ENCODE measurements around the gene ILKAP.
A peak's percentile ranks its signal among the peaks of the same experiment; 100 is the strongest.

The ILKAP gene, protein sequence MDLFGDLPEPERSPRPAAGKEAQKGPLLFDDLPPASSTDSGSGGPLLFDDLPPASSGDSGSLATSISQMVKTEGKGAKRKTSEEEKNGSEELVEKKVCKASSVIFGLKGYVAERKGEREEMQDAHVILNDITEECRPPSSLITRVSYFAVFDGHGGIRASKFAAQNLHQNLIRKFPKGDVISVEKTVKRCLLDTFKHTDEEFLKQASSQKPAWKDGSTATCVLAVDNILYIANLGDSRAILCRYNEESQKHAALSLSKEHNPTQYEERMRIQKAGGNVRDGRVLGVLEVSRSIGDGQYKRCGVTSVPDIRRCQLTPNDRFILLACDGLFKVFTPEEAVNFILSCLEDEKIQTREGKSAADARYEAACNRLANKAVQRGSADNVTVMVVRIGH

DNA sequence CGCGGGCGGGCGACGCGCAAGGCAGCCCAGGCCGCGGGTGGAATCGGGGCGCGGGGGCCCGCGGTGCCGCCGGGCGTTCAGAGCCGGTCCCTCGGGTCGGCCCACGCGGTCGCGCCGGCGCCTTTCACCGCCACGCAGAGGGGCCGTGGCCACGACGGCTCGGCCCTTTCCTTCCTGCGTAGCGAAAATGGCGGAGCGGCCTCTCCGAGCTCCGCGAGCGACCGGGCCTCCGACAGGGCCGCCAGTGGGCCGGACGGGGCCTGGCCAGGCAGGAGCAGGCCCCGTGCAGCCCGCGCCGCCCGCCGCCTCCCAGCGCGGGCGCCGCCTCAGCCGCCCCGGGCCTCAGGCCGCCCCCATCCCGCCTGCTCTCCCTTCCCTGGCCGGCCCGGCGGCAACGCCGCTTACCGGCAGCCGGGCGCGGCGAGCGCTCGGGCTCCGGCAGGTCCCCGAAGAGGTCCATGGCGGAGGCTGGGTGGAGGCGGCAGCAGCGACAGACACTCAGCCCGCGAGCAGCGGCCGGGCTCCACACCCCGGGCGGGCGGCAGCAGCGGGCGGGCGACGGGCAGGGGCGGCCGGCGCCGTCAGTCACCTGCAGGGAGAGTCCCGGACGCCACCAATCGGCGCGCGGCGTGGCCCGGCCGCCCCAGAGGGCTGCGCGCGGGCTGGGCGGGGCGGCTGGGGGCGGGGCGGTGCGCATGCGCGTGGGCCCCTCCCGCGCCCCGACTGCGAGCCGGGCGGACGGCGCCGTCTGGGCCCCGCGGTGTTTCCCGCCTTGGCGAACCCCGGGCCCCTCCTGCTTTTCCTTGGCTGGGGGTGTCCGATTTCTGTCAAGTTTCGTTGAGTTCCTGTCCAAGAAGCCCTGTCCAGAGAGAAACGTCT is at the start of gene ILKAP:
TSS of gene ILKAP (minus strand) at position 602 of the 879 bp plus-strand sequence. CDS start at position 460, 142 bp downstream.
- DNase-seq (ENCODE audit: low read depth), result peak; percentile 85

DNA sequence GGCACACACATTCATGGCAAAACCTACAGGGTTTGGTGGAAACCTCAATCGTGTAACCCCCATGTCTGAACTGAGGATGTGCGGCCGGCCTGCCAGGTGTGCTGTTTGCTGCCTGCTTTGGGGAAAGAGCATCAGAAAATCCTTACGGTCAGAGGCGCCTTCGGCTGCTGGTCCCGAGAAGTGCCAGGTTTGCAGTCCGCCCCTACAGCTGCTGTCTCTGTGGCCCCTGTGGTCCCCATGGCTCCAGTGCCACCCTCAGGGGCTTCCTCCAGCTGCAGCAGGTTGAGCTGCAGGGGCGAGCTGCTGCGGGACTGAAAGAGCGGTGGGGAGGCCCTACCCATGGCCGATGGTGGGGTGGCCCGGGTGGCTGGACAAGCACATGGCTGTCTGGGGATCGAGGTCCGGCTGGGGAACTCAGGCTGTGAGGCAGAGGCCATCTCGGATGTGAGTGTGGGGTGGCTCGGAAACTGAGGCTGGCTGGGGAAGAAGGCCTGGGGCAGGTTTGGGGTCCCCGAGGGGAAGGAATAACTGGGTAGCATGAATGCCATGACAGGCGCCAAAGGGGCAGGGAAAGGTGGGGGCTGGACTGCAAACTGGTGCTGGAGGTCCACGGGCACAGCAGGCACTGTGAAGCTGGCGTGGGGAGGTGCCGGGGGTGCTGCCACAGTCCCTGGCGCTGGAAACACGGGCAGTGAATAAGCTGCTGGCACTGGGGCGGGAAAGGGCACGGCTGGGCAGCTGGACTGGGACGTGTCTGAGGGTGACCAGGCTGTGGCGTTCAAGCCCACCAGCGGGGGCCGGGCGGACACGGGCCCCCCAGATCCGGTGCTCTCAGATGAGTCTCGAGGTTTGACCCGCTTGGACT is 49.5 kb upstream of the ILKAP start:
- no peak for DNase-seq (ENCODE audit: low read depth)

DNA sequence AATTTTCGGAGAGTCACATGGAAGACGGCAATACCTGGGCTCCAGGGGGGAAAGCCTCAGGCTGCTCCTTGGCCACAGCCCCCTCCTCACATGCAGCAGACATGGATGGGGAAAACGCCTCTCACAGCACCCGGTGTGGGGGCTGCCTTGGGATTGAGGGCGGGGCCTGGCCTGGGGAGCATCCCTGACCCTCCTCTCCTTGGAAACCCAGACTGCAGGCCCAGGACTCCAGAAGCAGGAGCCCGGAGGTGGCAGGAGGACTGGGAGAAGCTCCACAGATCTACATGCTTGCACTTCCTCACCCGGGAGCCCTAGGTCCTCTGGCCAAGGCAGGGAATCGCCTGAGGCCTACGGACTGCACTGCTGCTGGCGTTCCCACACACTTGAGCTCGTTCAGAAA is 48.5 kb upstream of the ILKAP start:
- no peak for DNase-seq (ENCODE audit: low read depth)

DNA sequence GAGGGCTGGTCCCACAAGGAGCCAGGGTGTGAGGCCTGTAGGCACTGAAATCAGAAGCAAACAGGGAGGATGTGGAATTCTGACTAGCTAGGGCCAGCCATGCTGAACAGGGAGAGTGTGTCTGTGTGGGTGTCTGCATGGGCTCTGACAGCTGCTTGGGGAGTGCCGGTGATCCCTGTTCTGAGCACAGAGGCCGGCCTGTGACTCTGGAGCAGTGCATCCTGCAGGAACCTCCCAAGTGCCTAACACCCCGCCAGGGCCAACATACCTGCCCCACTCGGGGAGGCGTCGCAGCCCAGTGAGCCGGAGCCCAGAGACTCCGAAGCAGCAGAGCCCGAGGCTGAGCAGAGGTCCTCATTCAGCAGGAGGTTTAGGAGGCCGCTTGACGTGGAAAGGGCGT is 47.8 kb upstream of the ILKAP start:
- no peak for DNase-seq (ENCODE audit: low read depth)

DNA sequence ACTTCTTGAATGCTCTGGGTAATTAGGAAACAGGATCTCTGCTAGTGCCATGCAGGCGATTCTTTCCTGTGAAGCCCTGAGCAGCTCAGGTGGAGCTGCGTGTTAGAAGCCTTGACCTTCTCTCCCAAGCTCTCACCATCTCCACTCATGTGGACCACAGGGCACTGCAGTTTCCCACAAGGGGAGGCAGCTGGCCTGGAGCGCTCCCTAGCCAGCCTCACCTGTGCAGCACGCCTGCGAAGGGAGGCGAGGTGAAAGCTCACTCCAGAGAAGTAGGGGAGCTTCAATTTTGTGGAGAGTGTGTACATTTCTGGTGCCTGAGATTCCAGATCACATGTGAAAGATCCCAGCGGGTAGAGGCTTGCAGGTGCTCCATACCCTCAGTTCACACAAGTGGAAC is 47.4 kb upstream of the ILKAP start:
- DNase-seq (ENCODE audit: low read depth), result no peak

DNA sequence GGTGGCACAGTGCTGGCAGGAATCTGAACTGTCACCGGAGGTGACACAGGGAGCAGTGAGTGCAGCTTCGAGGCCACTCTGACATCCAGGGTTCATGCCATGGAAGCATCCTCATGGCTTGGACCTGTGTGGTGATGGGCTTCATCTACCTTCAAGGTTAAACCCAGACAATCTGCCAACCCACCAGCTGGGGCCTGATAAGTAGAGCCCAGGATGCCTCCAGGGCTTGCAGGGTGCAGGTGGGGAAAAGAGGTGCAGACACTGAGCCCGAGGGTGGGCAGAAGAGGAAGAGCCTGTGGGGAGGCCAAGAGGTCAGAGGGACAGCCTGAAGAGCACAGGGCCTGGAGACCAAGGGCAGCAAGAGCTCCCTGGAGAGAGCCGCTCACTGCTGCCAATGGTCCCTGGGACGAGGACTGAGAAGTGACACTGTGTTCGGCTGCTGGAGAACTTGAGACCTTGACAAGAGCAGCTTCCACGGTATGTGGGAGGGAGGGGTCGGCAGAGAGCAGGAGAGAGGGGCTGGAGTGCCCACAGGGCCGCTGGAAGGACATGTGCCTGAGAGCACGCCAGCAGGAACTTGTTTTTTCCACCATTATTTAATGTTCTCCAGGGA is 44.5 kb upstream of the ILKAP start:
- no peak for DNase-seq (ENCODE audit: low read depth)

DNA sequence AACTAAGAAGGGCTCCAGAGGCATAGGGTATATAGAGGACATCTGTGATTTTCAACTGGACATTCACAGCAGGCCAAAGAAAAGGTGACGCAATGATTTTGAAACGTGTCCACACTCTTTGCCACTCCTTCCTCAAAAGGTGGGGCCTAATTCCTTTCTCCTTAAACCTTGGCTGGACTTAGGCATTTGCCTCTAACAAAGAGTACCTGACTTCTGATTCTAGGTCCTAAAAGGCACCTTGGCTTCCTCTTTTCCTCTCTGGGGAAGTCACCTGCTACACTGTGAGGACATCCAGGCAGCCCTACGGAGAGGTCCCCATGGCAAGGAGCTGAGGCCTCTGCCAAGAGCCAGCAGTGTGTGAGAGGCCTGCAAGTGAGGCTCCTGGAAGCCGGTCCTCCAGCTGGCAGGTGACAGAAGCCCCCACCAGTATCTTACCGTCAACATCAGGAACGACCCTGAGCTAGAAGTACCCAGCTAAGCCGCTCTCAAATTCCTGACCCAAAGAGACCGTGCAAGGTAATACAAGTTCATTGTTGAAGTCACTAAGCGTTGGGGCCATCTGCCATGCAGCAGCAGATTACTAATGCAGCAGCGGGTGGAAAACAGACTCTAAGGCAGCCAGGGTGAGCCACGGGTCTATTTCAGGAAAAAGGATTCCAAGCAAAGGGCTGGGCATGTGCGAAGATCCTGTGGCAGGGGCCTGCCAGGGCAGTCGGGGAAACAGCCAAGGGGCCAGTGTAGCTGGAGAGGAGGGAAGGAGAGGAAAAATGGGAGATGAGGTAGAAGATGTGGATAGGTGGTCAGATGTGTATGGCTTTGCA is 43.7 kb upstream of the ILKAP start:
- no peak for DNase-seq (ENCODE audit: low read depth)

DNA sequence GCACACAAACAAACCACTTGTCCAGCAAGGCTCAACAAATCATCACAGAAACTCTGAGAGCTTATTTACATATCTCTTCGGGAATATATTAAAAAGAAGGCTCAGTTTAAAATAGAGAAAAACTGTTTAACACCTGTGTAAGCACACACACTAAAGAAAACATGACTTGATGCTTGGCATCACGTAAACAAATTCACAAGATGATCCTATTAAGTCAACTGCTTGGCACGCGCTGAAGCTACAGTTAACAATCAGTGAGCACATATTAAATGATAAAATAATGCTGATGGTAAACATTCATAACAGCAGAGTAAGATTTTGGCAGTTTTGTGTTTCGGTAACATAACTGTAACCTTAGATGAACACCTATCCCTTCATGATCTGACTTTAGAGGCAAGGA is 40.7 kb upstream of the ILKAP start:
- no peak for DNase-seq (ENCODE audit: low read depth)

DNA sequence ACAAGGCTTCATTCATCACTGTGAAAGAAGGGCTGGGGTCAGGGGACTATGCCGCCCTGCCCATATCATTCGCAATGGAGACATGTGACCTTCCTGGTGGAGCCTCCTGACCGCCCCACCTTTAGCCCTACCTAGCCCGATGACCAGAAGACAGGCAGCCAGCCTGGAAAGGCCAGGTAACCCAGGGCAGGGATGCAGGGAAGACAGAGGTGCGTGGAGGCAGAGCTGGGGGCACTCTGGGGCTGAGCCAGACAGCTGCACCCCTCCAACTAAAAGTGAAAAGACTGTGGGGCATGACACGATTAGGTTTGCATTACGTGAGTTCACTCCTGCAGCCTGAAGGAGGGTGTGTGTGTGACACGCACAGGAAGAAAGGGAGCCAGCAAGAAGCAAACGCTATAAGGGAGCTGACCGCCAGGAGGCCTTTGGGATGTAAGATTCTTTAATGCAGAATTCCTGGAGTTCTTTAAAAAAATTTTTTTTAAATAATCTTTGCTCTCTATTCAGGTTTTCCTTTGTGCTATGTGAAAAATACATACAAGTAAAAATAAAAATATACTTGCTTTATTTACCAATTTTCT is 40.1 kb upstream of the ILKAP start:
- no peak for DNase-seq (ENCODE audit: low read depth)

DNA sequence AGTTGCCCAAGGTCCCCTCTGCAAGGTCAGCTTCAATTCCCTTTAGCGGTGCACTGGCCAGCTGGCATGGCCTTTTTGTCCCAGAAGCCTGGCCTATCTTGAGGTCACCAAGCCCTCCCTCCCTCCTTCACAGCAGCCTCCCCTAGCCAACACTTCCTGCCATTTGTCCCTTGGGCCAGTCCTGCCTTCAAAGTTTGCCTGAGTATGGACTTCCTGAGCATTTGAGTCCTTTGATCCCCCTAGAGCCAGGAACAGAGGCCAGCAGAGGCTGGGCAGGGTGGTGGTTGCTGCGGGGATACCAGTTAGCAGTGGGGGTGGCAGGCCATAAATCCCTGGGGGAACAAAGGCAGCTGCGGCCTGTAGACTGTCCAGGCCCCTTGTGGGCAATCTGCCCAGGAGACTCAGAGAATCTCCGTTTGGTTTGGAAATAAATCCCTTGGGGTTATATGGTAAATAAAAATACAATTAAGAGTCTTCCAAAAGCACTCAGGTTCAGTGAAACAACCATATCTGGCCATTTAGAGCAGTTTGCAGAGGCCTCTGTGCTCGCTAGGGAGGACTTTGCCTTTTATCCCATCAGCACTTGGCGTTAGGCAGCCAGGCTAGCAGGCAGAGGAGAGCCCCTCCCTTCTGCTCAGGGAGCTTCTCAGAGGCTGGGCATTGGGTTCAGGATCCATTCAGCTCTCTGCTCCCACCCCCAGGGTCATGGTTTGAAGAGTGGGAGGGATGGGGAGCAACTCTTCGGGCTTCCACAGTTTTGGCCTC is 39.4 kb upstream of the ILKAP start:
- no peak for DNase-seq (ENCODE audit: low read depth)

DNA sequence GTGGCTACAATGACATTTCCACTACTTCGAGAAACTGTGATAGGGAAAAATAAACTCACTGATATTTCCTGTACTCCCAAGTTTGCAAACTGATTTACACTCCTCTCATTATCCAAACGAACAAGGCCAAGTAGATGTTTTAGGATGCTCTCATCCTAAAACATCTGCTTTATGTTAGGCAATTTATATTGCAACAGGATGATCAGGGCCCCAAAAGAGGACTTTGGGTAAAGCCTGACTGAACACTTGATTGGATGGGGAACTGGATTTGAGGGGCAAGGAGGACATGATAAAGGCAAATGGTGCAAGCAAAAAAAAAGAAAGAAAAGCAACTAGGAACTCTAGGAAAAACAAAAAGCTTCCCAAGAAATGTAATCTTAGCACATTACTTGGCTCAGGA is 38.5 kb upstream of the ILKAP start:
- no peak for DNase-seq (ENCODE audit: low read depth)

DNA sequence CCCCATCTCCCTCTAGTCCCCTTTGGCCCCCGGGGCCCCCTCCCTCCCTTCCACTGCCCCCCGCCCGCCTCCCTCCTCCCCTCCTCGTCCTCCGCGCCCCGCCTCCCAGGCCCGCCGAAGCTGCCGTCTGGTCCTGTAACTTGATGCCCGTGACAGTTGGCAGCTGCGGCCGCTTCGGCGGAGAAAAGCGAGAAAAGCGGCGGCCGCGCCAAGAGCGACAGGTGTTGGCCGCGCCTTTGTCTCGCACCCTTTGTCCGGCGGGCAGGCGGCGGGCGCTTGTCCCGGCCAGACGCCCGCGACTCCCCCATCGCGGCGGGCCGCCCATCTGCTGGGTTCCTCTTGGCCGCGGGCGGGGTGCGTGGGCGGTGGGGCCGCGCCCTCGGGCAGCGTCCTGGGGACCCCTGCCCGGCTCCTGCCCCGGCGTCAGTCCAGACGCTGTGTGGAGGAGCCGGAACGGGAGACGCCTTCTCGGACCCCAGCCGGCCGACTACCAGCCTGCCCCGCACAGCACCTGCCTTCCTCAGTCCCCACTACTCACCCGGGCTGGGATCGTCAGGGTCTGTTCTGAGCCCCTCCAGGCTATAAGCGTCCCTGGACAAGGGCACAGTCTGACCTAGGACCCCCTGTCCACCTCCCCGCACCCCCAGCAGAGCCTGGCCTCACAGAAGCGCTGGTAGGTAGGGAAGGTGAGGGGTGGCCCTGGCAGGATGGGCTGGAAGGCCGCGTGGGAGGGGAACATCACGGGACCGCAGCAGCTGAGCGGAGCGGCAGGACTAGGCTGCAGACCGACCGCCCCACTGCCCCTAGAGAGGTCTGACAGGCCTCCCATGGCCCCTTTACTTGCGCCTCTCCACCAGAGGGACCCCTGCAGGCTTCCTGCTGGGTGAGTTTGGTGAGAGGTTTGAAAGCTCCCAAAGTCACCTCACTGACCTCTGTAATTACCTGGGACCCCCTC is 37.5 kb upstream of the ILKAP start:
- no peak for DNase-seq (ENCODE audit: low read depth)

DNA sequence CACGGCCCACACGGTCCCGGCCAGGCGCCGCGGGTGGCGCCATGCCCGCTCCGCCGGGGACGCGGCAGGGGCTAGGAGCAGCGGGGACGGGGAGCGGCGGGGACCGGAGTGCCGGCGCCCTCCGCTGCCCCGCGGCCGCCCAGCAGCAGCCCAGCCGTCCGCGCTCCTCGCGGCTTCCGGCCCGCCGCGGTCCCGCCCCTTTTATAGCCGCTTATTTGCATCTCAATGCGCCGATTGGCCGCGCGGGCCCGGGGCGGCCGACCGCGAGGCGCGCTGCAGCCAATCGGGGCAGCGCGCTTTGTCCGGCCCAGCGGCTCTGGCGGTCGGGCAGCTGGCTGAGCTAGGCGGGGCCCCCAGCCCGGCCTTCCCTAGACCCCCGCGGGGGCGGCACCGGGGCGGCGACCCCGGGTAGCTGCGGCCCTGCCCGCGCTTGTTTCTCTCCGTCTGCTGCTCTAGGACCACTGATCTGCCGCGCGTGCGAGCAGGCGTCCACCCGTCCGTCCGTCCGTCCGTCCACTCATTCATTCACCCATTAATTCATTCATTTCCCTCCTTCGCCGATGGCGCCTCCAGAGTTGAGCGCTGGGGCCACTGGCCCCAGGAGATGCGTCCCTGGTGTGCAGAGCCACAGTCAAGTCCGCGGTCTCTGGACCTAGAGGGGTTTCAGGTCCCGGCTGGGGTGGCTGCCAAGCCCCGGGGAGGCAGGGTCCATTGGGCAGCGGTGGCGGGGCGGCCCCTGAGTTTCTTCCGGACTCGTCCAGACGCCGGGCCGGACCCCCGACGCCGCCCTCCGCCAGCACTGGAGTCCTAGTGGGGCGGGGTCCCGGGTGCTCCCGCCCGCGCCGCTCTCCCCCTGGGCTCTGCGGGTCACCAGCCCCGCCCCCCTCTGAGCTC is 36.6 kb upstream of the ILKAP start, which contains the start of gene HES6:
TSS of gene HES6 (minus strand) at position 176 of the 894 bp plus-strand sequence. CDS start at position 43, 133 bp downstream.
- DNase-seq (ENCODE audit: low read depth), result peak; percentile 65

DNA sequence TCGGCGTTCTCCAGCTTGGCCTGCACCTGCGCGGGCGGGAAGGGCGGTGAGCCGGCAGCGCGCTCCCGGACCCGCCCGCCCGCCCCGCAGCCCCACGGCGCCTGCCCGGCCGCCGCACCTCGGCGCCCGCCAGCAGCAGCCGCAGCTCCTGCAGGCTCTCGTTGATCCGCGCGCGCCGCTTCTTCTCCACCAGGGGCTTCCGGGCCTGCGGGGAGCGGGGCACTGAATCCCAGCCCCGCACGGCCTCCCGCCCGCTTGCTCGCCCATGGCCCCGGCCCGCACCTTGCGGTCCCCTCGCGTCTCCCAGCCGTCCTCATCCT is 36.0 kb upstream of the ILKAP start:
- no peak for DNase-seq (ENCODE audit: low read depth)

DNA sequence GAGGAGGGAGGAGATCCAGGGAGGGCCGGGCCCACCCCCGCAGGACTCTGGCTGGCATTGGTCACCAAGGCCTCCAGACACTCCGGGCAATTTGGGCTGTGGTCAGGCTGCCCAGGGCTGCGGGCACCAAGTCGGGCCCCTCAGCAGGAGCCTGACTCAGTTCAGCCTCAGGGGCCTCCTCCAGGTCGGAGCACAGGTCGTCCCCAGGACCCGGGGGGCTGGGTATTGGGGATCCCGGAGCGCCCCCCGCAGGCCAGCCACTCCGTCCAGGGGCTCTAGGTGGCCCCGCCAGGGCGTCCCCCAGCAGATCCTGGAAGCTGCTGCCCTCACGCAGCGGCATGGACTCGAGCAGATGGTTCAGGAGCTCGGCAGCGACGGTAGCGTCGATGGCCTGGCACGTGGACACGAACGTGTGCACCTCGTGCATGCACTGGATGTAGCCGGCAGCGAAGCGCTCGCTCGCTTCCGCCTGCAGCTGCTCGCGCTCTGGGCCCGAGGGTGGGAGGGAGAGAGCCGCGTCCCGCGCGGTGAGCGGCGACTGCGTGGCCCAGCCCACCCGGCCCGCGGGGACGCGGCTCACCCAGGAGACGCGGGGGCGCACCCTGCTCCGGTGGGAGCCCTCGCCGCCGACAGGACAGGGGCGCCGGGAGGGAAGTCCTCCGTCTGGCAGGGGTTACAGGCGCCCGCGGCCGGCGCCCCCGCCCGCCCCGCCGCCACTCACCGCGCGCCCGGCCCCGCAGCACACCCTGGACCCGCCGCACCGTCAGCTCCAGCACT is 35.5 kb upstream of the ILKAP start:
- DNase-seq (ENCODE audit: low read depth), result no peak

DNA sequence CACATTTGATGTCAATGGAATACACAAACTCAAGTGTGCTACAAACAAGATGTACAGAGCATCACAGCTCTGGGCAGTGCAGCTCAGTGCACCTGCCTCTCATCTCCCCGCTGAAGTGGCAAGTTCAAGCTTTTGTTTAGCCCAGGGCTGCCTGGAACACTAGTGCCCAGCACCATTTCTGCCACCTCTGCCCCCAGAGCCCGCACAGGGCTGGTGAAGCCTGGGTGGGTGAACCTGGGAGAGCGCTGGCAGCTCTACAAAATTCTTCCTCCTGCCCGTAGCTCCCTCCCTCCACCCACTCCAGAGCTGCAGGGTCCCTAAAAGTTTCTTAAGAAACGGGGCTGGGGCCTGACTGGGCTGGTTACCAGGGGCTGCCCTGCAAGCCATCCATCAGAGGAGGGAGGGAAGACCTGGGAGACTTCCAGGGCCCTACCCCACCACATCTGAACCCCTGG is 34.8 kb upstream of the ILKAP start:
- no peak for DNase-seq (ENCODE audit: low read depth)

All from activated T-cell treated with anti-CD3 and anti-CD28 coated beads for 24 hours (primary cell).